Testis (tissue), 3 donors: Measurements from ENCODE around the gene TUBB. TPM values are rescaled to one million over a fixed set of nuclear protein-coding genes. Genes with fewer than 3 reads are reported as not detected.
A peak's percentile ranks its signal among the peaks of the same experiment; 100 is the strongest.
"Not testable (repeated sequence)": the region's sequence is repeated elsewhere in the genome, so short reads cannot be mapped to it uniquely, and the experiment has no call there.

Source experiments
- DNase-seq: peaks from one replicate; pipeline ENCODE4 v3.0.0-alpha.2; 2019
- H3K27ac ChIP-seq, 2 donors: fragments of 200-600 bp; sonication (generic); one replicate each; pipeline ENCODE4 v1.5.1; 2019
- H3K27me3 ChIP-seq: fragments of 200-600 bp; sonication (generic); one replicate; pipeline ENCODE4 v1.5.1; 2019
- H3K36me3 ChIP-seq: fragments of 200-600 bp; sonication (generic); one replicate; pipeline ENCODE4 v1.5.1; 2017; ENCODE audit warnings: low read depth; ENCODE audit errors: missing control alignments
- H3K4me1 ChIP-seq: fragments of 200-600 bp; sonication (generic); one replicate; pipeline ENCODE4 v1.5.1; 2019
- H3K4me3 ChIP-seq, 2 donors: fragments of 200-600 bp; sonication (generic); one replicate each; pipeline ENCODE4 v1.5.1; 2017 to 2019
- H3K9me3 ChIP-seq: fragments of 200-600 bp; sonication (generic); one replicate; pipeline ENCODE4 v1.5.1; 2017
- CTCF ChIP-seq, 3 experiments: fragments of 450-650 bp in 2 of 3; fragments of 200-600 bp in 1 of 3; sonication (generic) in 1 of 3; IDR thresholded peaks; one replicate each; pipeline ENCODE4 v1.5.1; 2016 to 2019; ENCODE audit warnings: antibody characterized with exemption in 3 of 3, mild to moderate bottlenecking in 2 of 3, moderate library complexity in 1 of 3
- POLR2A ChIP-seq: fragments of 450-650 bp; IDR thresholded peaks from one replicate; pipeline ENCODE4 v1.6.1; 2017; ENCODE audit warnings: antibody characterized with exemption, mild to moderate bottlenecking, moderate library complexity
- WGBS, 2 donors: methylation state at CpG; one replicate each; pipeline ENCODE4 v1.1.5; 2018; 5-methylcytosine and 5-hydroxymethylcytosine counted together
- intact Hi-C: fragments of 100-400 bp; cut with DNase I; formaldehyde crosslinking; loops from one replicate; pipeline ENCODE4 v1.15.1; 2023; ENCODE audit warnings: low total_unique reads
- polyA plus RNA-seq: library from polyadenylated mRNA; stranded (reverse); fragments of 350-450 nt; fragmentation: Illumina TruSeq; extraction: RNeasy Lipid Tissue Mini Kit (QIAGEN cat#74804); gene quantifications from one replicate; pipeline ENCODE4 v1.2.3, GENCODE V29; 2014; ENCODE audit warnings: low read depth, low replicate concordance; ENCODE audit not compliant: insufficient read depth
- total RNA-seq, 2 donors: library from RNA; depleted of rRNA; stranded (reverse); fragments of >200 nt; gene quantifications; one replicate each; pipeline ENCODE4 v1.2.3, GENCODE V29; 2016

TUBB gene
- total and polyA plus RNA-seq, 3 donors from 2014 or later, result 173 to 309 (median 252) TPM

DNA sequence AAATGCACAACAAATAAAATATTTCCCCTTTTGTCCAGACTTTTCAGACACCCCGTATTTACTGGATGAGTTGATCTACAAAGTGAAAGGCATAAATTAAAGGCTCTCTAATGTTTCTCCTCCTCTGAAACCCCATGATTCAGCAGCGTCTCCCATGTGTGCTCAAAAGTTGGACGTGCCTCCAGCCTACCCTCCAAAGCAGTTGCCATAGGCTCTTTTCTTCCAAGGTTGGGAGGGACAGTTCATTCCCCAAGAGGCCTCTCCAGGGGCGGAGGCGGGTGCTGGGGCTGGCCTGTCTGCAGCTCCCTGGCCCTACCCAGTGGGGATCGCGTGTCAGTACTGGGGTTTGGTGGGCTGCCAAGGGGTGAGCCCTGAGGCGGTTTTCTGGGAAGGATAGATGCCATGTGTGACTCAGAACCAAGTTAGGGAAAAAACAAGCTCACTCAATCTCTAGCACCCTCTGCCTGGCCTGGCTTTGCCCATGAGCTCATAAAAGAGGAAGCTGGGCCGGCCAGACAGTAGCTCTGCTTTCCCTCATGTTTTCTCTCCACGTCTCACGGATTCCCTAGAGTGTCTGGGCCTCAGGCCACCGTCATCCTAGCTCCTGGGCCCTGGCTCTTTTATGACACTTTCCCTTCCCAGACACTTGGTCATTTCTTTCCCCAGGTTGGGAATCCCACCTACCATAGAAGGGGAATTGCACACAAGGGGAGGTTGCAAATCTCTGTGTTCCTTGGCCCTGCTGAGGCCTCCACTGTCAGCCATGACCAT, 32.2 kb downstream of the TUBB start:
- peaks cover 15% of the 10 kb centered on the region for H3K4me1 ChIP-seq
- H3K27ac ChIP-seq, result peak overlapping the region in 1 of 2 donors; percentile 5
- no peaks in the 10 kb centered on the region for H3K9me3 ChIP-seq
- DNase-seq, result peak; percentile 55
- no peaks in the 10 kb centered on the region for H3K36me3 ChIP-seq
- H3K4me3 ChIP-seq, result no peak overlapping the region
- WGBS, 2 donors, result 62 to 64% methylated on average over 12 of the region's 12 CpGs
- TF ChIP-seq CTCF (IDR thresholded peaks at IDR 0.05) (no peak), POLR2A (no peak)
- intact Hi-C loops, result no loop called here
- no peaks in the 10 kb centered on the region for H3K27me3 ChIP-seq

DNA sequence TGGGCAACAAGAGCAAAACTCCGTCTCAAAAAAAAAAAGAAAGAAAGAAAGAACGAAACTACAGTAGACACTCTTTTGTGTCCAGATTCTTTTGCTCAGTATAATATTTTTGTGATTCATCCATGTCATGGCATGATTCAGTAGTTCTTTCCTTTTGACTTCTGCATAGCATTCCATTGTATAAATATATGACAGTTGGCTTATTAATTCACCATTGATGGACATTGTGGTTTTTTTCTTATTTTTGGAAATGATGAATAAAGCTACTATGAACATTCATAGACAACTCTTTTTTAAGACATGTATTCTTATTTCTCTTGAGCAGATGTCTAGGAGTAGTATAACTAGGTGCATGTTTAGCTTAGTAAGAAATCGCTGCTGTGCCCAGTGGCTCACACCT, 34.5 kb downstream of the TUBB start:
- Histone ChIP-seq H3K36me3 (no peaks in the 10 kb centered on the region), H3K4me1 (peaks cover 15% of the 10 kb centered on the region), H3K9me3 (no peaks in the 10 kb centered on the region), H3K27me3 (no peaks in the 10 kb centered on the region), H3K27ac (no peak overlapping the region), H3K4me3 (no peak overlapping the region)
- TF ChIP-seq POLR2A, result no peak
- TF ChIP-seq CTCF (IDR thresholded peaks at IDR 0.05), result no peak
- 91 to 93% methylated on average over 3 of the region's 3 CpGs for WGBS, 2 donors
- intact Hi-C loops, result no loop called here
- no peak for DNase-seq

DNA sequence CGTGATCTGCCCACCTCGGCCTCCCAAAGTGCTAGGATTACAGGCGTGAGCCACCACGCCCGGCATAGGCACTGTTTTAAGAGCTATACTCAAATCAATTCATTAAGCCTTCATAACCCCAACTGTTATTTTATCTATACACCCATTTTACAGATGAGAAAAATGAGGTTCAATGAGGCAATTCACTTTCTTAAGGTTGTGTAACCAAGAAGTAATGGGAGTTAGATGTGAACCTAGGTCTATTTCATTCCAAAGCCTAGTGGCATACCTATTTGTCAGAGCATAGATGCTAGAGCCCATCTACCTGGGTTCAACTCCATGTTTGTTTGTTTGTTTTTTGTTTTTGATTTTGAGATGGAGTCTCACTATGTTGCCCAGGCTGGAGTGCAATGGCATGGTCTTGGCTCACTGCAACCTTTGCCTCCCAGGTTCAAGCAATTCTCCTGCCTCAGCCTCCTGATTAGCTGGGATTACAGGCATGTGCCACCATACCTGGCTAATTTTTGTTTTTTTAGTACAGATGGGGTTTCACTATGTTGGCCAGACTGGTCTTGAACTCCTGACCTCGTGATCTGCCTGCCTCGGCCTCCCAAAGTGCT, 36.4 kb downstream of the TUBB start:
- H3K9me3 ChIP-seq, DNase-seq, H3K4me3 ChIP-seq, H3K27me3 ChIP-seq, H3K27ac ChIP-seq, intact Hi-C loops, H3K36me3 ChIP-seq: not testable (repeated sequence)
- WGBS, 2 donors, result 92 to 93% methylated on average over 7 of the region's 7 CpGs
- H3K4me1 ChIP-seq, result peaks cover 11% of the 10 kb centered on the region

DNA sequence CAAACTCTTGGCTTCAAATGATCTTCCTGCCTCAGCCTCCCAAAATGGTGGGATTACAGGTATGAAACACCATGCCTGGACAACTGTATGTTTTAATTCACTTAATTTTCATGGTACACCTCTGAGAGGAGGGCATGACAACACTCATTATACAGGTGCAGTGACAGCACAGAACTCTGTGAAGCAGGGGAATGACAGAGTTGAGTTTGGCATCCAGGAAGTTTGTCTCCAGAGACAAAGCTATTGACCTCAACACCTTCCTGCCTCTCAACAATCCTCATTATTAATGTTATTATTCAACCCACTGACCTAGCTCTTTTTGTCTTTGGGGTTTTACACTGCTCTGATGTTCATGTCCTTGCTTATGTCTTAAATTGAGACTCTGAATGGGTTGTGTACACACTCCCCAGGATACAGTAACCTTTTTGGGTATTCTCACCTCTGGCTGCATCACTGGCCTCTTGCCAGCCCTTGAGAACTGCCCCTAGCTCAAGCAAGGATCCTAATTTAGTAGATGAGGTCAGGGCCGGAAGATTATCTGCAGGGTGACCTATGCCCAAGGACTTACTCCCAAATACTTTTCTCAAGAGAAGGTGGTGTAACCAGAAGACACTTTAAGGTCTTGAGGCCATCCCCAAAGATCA, 37.2 kb downstream of the TUBB start:
- 58 to 67% methylated on average over 1 of the region's 1 CpG for WGBS, 2 donors

More for the DNA sequence above, 37.2 kb downstream of the TUBB start:
- H3K9me3 ChIP-seq, result no peaks in the 10 kb centered on the region
- no peak overlapping the region for H3K4me3 ChIP-seq
- no peak overlapping the region for H3K27ac ChIP-seq
- intact Hi-C loops, result no loop called here
- no peak for TF ChIP-seq CTCF (IDR thresholded peaks at IDR 0.05)
- no peaks in the 10 kb centered on the region for H3K27me3 ChIP-seq
- H3K4me1 ChIP-seq, result peaks cover 4% of the 10 kb centered on the region
- H3K36me3 ChIP-seq, result no peaks in the 10 kb centered on the region
- no peak for DNase-seq
